ENCODE measurements around the gene DMKN. TPM values are rescaled to one million over a fixed set of nuclear protein-coding genes. Genes with fewer than 3 reads are reported as not detected.

DMKN gene
- total and polyA plus RNA-seq, 2 experiments from 2014 or later: 57.0 to 99.5 TPM

- Histone ChIP-seq H4K20me1 (ENCODE audit: insufficient read depth, poor library complexity, severe bottlenecking) (no peaks in the 10 kb centered on the region), H3K9me3 (ENCODE audit: low read depth) (no peaks in the 10 kb centered on the region), H3K4me2 (no peak overlapping the region), H3K27me3 (no peaks in the 10 kb centered on the region), H3K4me1 (ENCODE audit: insufficient read depth) (peaks cover 2% of the 10 kb centered on the region), H3K4me3 (no peak overlapping the region), H3K36me3 (replicated peaks; ENCODE audit: insufficient read depth, low read depth) (no peaks in the 10 kb centered on the region), H3K79me2 (peaks cover 8% of the 10 kb centered on the region), H2AFZ (no peak overlapping the region), H3K9me2 (replicated peaks; ENCODE audit: insufficient read depth) (no peaks in the 10 kb centered on the region), H3K27ac (no peak overlapping the region)
- TF ChIP-seq EZH2 (IDR thresholded peaks at IDR 0.05; ENCODE audit: borderline replicate concordance) (no peak), EZH2phosphoT487 (IDR thresholded peaks at IDR 0.05; ENCODE audit: low read depth, severe bottlenecking, unreplicated experiment) (no peak)
- TF ChIP-seq, protein P1, sequence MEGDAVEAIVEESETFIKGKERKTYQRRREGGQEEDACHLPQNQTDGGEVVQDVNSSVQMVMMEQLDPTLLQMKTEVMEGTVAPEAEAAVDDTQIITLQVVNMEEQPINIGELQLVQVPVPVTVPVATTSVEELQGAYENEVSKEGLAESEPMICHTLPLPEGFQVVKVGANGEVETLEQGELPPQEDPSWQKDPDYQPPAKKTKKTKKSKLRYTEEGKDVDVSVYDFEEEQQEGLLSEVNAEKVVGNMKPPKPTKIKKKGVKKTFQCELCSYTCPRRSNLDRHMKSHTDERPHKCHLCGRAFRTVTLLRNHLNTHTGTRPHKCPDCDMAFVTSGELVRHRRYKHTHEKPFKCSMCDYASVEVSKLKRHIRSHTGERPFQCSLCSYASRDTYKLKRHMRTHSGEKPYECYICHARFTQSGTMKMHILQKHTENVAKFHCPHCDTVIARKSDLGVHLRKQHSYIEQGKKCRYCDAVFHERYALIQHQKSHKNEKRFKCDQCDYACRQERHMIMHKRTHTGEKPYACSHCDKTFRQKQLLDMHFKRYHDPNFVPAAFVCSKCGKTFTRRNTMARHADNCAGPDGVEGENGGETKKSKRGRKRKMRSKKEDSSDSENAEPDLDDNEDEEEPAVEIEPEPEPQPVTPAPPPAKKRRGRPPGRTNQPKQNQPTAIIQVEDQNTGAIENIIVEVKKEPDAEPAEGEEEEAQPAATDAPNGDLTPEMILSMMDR (IDR thresholded peaks at IDR 0.05; ENCODE audit: poor library complexity): no peak
- WGBS (ENCODE audit: low lambda C conversion rate, missing lambda C conversion rate): 76% methylated on average over 6 of the region's 6 CpGs
- no peak for DNase-seq (ENCODE audit: low spot score)
Measured at GRCh38 chr19:35539314-35539713, 25.9 kb upstream of the DMKN start.

- Histone ChIP-seq H4K20me1 (ENCODE audit: insufficient read depth, poor library complexity, severe bottlenecking) (no peaks in the 10 kb centered on the region), H2AFZ (no peak overlapping the region), H3K4me3 (no peak overlapping the region), H3K27me3 (no peaks in the 10 kb centered on the region), H3K4me2 (no peak overlapping the region), H3K4me1 (ENCODE audit: insufficient read depth) (no peaks in the 10 kb centered on the region), H3K9me2 (replicated peaks; ENCODE audit: insufficient read depth) (no peaks in the 10 kb centered on the region), H3K79me2 (no peaks in the 10 kb centered on the region), H3K36me3 (replicated peaks; ENCODE audit: insufficient read depth, low read depth) (no peaks in the 10 kb centered on the region), H3K9me3 (ENCODE audit: low read depth) (no peaks in the 10 kb centered on the region), H3K27ac (no peak overlapping the region)
- WGBS (ENCODE audit: low lambda C conversion rate, missing lambda C conversion rate): 82% methylated on average over 10 of the region's 10 CpGs
- no peak for DNase-seq (ENCODE audit: low spot score)
- TF ChIP-seq, protein P1 (IDR thresholded peaks at IDR 0.05; ENCODE audit: poor library complexity): no peak
- no peak for TF ChIP-seq EZH2 (IDR thresholded peaks at IDR 0.05; ENCODE audit: borderline replicate concordance)
- no peak for TF ChIP-seq EZH2phosphoT487 (IDR thresholded peaks at IDR 0.05; ENCODE audit: low read depth, severe bottlenecking, unreplicated experiment)
Measured at GRCh38 chr19:35534803-35535480, 21.5 kb upstream of the DMKN start.

GRCh38 chr19:35533822-35534392 is 20.5 kb upstream of the DMKN start:
- H3K4me3 ChIP-seq: no peak overlapping the region
- no peaks in the 10 kb centered on the region for H4K20me1 ChIP-seq (ENCODE audit: insufficient read depth, poor library complexity, severe bottlenecking)
- 60% methylated on average over 26 of the region's 30 CpGs for WGBS (ENCODE audit: low lambda C conversion rate, missing lambda C conversion rate)
- H3K27ac ChIP-seq: no peak overlapping the region
- H3K9me3 ChIP-seq (ENCODE audit: low read depth): no peaks in the 10 kb centered on the region
- H3K9me2 ChIP-seq (replicated peaks; ENCODE audit: insufficient read depth): no peaks in the 10 kb centered on the region
- TF ChIP-seq EZH2 (IDR thresholded peaks at IDR 0.05; ENCODE audit: borderline replicate concordance) (no peak), EZH2phosphoT487 (IDR thresholded peaks at IDR 0.05; ENCODE audit: low read depth, severe bottlenecking, unreplicated experiment) (no peak)
- TF ChIP-seq, protein P1 (IDR thresholded peaks at IDR 0.05; ENCODE audit: poor library complexity): no peak
- H3K27me3 ChIP-seq: no peaks in the 10 kb centered on the region
- DNase-seq (ENCODE audit: low spot score): peak; percentile 37
- H3K79me2 ChIP-seq: no peaks in the 10 kb centered on the region
- no peak overlapping the region for H3K4me2 ChIP-seq
- H2AFZ ChIP-seq: no peak overlapping the region
- no peaks in the 10 kb centered on the region for H3K36me3 ChIP-seq (replicated peaks; ENCODE audit: insufficient read depth, low read depth)
- H3K4me1 ChIP-seq (ENCODE audit: insufficient read depth): no peaks in the 10 kb centered on the region
